H1 (cell line): ENCODE measurements around the gene SPATA16. TPM values are rescaled to one million over a fixed set of nuclear protein-coding genes. Genes with fewer than 3 reads are reported as not detected.
A peak's percentile ranks its signal among the peaks of the same experiment; 100 is the strongest.

Experiments
- CTCF ChIA-PET: fragments of 300-600 bp; sonication (Branson Sonifier 250); formaldehyde crosslinking; loops from one replicate; lab custom pipeline; 2021; ENCODE audit not compliant: partially characterized antibody; lab: Charles Lee
- POLR2A ChIA-PET: fragments of 300-600 bp; sonication (Branson Sonifier 250); formaldehyde crosslinking; loops from one replicate; lab custom pipeline; 2021; ENCODE audit warnings: inconsistent platforms; ENCODE audit not compliant: partially characterized antibody; lab: Charles Lee
- DNase-seq, 2 experiments: peaks; one replicate each; pipeline versions ENCODE4 v3.0.0 to v3.0.0-alpha.2; 2010 to 2022; ENCODE audit warnings: low spot score in 2 of 2, low read depth in 1 of 2, mixed read lengths in 1 of 2
- FAIRE-seq: peaks from 2 replicates; lab custom pipeline; 2011; peaks lifted over from hg19 to GRCh38; lab: Jason Lieb, UNC
- H2AFZ ChIP-seq: 2 replicates; pipeline ENCODE4 v1.8.1; 2012; ENCODE audit warnings: low read length, inconsistent platforms
- H2AK5ac ChIP-seq: 2 replicates; pipeline ENCODE4 v1.6.1; 2013; ENCODE audit warnings: low read depth, low read length
- H2BK120ac ChIP-seq: replicated peaks from 2 replicates; pipeline ENCODE3; 2013; ENCODE audit warnings: low read depth, low read length, inconsistent platforms
- H2BK12ac ChIP-seq: 2 replicates; pipeline ENCODE4 v1.6.1; 2013; ENCODE audit warnings: low read depth, low read length
- H2BK15ac ChIP-seq: 2 replicates; pipeline ENCODE4 v1.6.1; 2013; ENCODE audit warnings: low read length
- H2BK20ac ChIP-seq: 2 replicates; pipeline ENCODE4 v1.6.1; 2013; ENCODE audit warnings: low read length
- H2BK5ac ChIP-seq: 2 replicates; pipeline ENCODE4 v1.6.1; 2013; ENCODE audit warnings: low read depth, low read length
- H3K14ac ChIP-seq: 2 replicates; pipeline ENCODE4 v1.6.1; 2013; ENCODE audit warnings: inconsistent platforms; ENCODE audit not compliant: insufficient read length
- H3K18ac ChIP-seq: 2 replicates; pipeline ENCODE4 v1.6.1; 2013; ENCODE audit warnings: low read length; ENCODE audit errors: extremely low read depth
- H3K23ac ChIP-seq: 2 replicates; pipeline ENCODE4 v1.6.1; 2013; ENCODE audit warnings: inconsistent platforms; ENCODE audit not compliant: insufficient read length
- H3K23me2 ChIP-seq: 2 replicates; pipeline ENCODE4 v1.6.1; 2013; ENCODE audit warnings: low read depth, low read length
- H3K27ac ChIP-seq: 2 replicates; pipeline ENCODE4 v1.6.1; 2011; ENCODE audit warnings: low read depth, low read length, inconsistent platforms
- H3K27me3 ChIP-seq, 4 experiments: replicated peaks in 1 of 4; 1 replicate in 1 of 4; 2 replicates in 3 of 4; pipeline versions ENCODE4 v1.6.1 to v1.8.1; 2011 to 2013; ENCODE audit warnings: low read length in 3 of 4, mild to moderate bottlenecking in 3 of 4, inconsistent platforms in 2 of 4, mixed read lengths in 2 of 4, moderate library complexity in 1 of 4; ENCODE audit not compliant: control insufficient read depth in 3 of 4, insufficient read depth in 3 of 4; ENCODE audit errors: extremely low read depth in 1 of 4
- H3K36me3 ChIP-seq, 4 experiments: 2 replicates each; pipeline versions ENCODE4 v1.6.1 to v1.8.1; 2011 to 2013; ENCODE audit warnings: mild to moderate bottlenecking in 4 of 4, low read length in 3 of 4, moderate library complexity in 2 of 4, control low read depth in 1 of 4, inconsistent platforms in 1 of 4; ENCODE audit not compliant: insufficient read depth in 4 of 4, control insufficient read depth in 2 of 4
- H3K4ac ChIP-seq: replicated peaks from 2 replicates; pipeline ENCODE3; 2013; ENCODE audit warnings: low read length, low read depth, mixed read lengths, inconsistent platforms; ENCODE audit not compliant: insufficient read length
- H3K4me1 ChIP-seq, 4 experiments: replicated peaks in 1 of 4; 1 replicate in 1 of 4; 2 replicates in 3 of 4; pipeline versions ENCODE4 v1.6.1 to v1.8.1; 2011 to 2013; ENCODE audit warnings: low read length in 3 of 4, inconsistent platforms in 2 of 4, mixed read lengths in 1 of 4; ENCODE audit not compliant: insufficient read depth in 4 of 4, control insufficient read depth in 3 of 4
- H3K4me2 ChIP-seq, 2 experiments: 2 replicates each; pipeline versions ENCODE4 v1.6.1 to v1.8.1; 2011 to 2013; ENCODE audit warnings: low read depth in 2 of 2, low read length in 2 of 2, control low read depth in 1 of 2, inconsistent platforms in 1 of 2, mild to moderate bottlenecking in 1 of 2; ENCODE audit not compliant: insufficient read depth in 1 of 2
- H3K4me3 ChIP-seq, 4 experiments: fragments of 200-600, 300-600 bp in 1 of 4; sonication (generic), shearing (Covaris generic), sonication (Bioruptor Twin) in 1 of 4; 2 replicates each; pipeline versions ENCODE4 v1.5.1 to v1.8.1; 2011 to 2016; ENCODE audit warnings: low read length in 4 of 4, low read depth in 3 of 4, control low read depth in 2 of 4, inconsistent platforms in 2 of 4, mild to moderate bottlenecking in 2 of 4, mixed read lengths in 1 of 4, moderate library complexity in 1 of 4; ENCODE audit not compliant: insufficient read depth in 2 of 4; ENCODE audit errors: extremely low read depth in 1 of 4
- H3K56ac ChIP-seq: replicated peaks from 2 replicates; pipeline ENCODE3; 2013; ENCODE audit warnings: low read depth, mild to moderate bottlenecking, mixed read lengths, low read length, inconsistent platforms; ENCODE audit not compliant: insufficient read length
- H3K79me1 ChIP-seq: 2 replicates; pipeline ENCODE4 v1.6.1; 2013; ENCODE audit warnings: low read depth, low read length, control low read depth
- H3K79me2 ChIP-seq, 2 experiments: 2 replicates each; pipeline versions ENCODE4 v1.6.1 to v1.8.1; 2012 to 2013; ENCODE audit warnings: low read length in 2 of 2, mild to moderate bottlenecking in 2 of 2, inconsistent platforms in 1 of 2; ENCODE audit not compliant: insufficient read depth in 2 of 2, control insufficient read depth in 1 of 2
- H3K9ac ChIP-seq, 4 experiments: replicated peaks in 1 of 4; 1 replicate in 1 of 4; 2 replicates in 3 of 4; pipeline versions ENCODE4 v1.6.1 to v1.8.1; 2011 to 2013; ENCODE audit warnings: low read depth in 3 of 4, low read length in 3 of 4, control low read depth in 2 of 4, mild to moderate bottlenecking in 2 of 4, moderate library complexity in 2 of 4, inconsistent platforms in 1 of 4; ENCODE audit errors: extremely low read depth in 1 of 4
- H3K9me3 ChIP-seq, 2 experiments: 2 replicates each; pipeline versions ENCODE4 v1.6.1 to v1.8.1; 2012 to 2013; ENCODE audit warnings: mild to moderate bottlenecking in 2 of 2, moderate library complexity in 2 of 2, control low read depth in 1 of 2, inconsistent platforms in 1 of 2, low read depth in 1 of 2, low read length in 1 of 2, mixed read lengths in 1 of 2; ENCODE audit not compliant: insufficient read depth in 2 of 2
- H4K20me1 ChIP-seq, 2 experiments: replicated peaks in 1 of 2; 2 replicates each; pipeline versions ENCODE3 to v1.8.1; 2011 to 2013; ENCODE audit warnings: inconsistent platforms in 2 of 2, low read length in 2 of 2, mild to moderate bottlenecking in 1 of 2; ENCODE audit not compliant: insufficient read depth in 2 of 2, control insufficient read depth in 1 of 2
- H4K5ac ChIP-seq: 2 replicates; pipeline ENCODE4 v1.6.1; 2013; ENCODE audit warnings: low read length, low read depth, mixed read lengths, inconsistent platforms; ENCODE audit not compliant: insufficient read length
- H4K8ac ChIP-seq: 2 replicates; pipeline ENCODE4 v1.8.0; 2013; ENCODE audit warnings: mild to moderate bottlenecking, moderate library complexity, low read length, inconsistent platforms; ENCODE audit not compliant: insufficient read depth; ENCODE audit errors: extremely low read depth
- H4K91ac ChIP-seq: replicated peaks from 2 replicates; pipeline ENCODE3; 2013; ENCODE audit warnings: low read length, mixed read lengths, inconsistent platforms; ENCODE audit not compliant: insufficient read length
- RFX5 ChIP-seq: IDR thresholded peaks from 2 replicates; pipeline ENCODE4 v1.6.1; 2011; ENCODE audit warnings: low read depth, low read length, improper control_type of control experiment, borderline replicate concordance
- SP4 ChIP-seq: IDR thresholded peaks from 2 replicates; pipeline ENCODE4 v1.6.1; 2012; ENCODE audit warnings: low read length, inconsistent platforms
- TAF1 ChIP-seq: IDR thresholded peaks from 2 replicates; pipeline ENCODE4 v1.6.1; 2011; ENCODE audit warnings: mild to moderate bottlenecking, low read depth, low read length
- TCF12 ChIP-seq: IDR thresholded peaks from 2 replicates; pipeline ENCODE4 v1.6.1; 2011; ENCODE audit warnings: low read depth, mild to moderate bottlenecking, low read length
- WGBS, 2 experiments: shearing (Covaris generic) in 1 of 2; methylation state at CpG; one replicate each; pipeline versions ENCODE4 v1.1.6 to v1.1.7; 2013 to 2015; ENCODE audit warnings: low lambda C conversion rate in 2 of 2, mixed read lengths in 2 of 2, inconsistent platforms in 1 of 2, low coverage in 1 of 2, missing lambda C conversion rate in 1 of 2; ENCODE audit not compliant: insufficient replicate concordance in 2 of 2, insufficient coverage in 1 of 2, insufficient read length in 1 of 2; ENCODE audit errors: extremely low coverage in 1 of 2, missing lambda C conversion rate in 1 of 2; 5-methylcytosine and 5-hydroxymethylcytosine counted together
- polyA plus RNA-seq, 7 experiments: library from polyadenylated mRNA; depleted of rRNA in 3 of 7; stranded (reverse) in 5 of 7; unstranded in 2 of 7; fragments of >200 nt in 5 of 7; fragments of 200-250 nt in 2 of 7; gene quantifications; 1 replicate in 5 of 7; 2 replicates in 1 of 7; 4 replicates in 1 of 7; pipeline versions ENCODE4 v1.2.1 to v1.2.3, GENCODE V29; 2011 to 2013; ENCODE audit warnings: missing spikeins in 2 of 7, mixed read lengths in 2 of 7
- total RNA-seq: library from RNA; stranded (reverse); fragmentation: NEBNext Ultra II Directional; extraction: Animal tissue kit (Norgen Biotek cat#: 25700); gene quantifications from 2 replicates; pipeline ENCODE4 v1.2.1, GENCODE V29; 2021
- TF ChIP-seq, protein P1 (sequence below): IDR thresholded peaks from 2 replicates; pipeline ENCODE4 v1.6.1; 2011; ENCODE audit warnings: low read depth, mild to moderate bottlenecking, low read length; ENCODE audit not compliant: insufficient read depth

SPATA16 gene
- total and polyA plus RNA-seq, 2 of the 8 experiments (the other 6 are each of a cell fraction or from before 2014, with no cell fraction given), result 0.05 to 2.7 TPM

DNA sequence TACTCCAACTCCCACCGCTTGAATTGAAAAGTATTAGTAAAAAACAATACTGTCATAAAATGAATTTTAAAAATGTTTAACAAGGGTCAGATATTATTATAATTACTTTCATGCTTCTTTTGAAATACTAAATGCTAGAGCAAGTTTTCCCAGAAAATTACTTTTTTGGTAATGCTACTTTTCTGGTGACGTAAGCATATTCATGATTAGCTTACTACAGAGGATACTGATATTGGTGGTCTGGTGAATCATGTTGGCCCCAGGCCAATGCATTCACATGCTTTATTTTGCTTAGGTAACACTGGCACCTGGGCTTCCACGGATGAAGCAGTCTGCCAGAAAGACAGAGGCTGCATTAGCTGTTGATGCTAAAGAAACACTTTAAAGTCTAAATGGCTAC is 12.4 kb downstream of the SPATA16 start:
- Histone ChIP-seq H3K4me1 (no peaks in the 10 kb centered on the region; a peak in 1 of 7 replicates), H3K9ac (no peak overlapping the region), H3K79me1 (no peaks in the 10 kb centered on the region), H3K4ac (no peak overlapping the region), H4K5ac (no peak overlapping the region), H4K91ac (no peak overlapping the region), H3K36me3 (no peaks in the 10 kb centered on the region), H4K8ac (no peak overlapping the region), H3K4me2 (no peak overlapping the region), H2BK12ac (no peak overlapping the region), H4K20me1 (no peaks in the 10 kb centered on the region), H3K4me3 (no peak overlapping the region), H2BK15ac (no peak overlapping the region), H2BK5ac (no peak overlapping the region), H2BK20ac (no peak overlapping the region), H3K9me3 (no peaks in the 10 kb centered on the region), H3K79me2 (no peaks in the 10 kb centered on the region), H3K27me3 (no peaks in the 10 kb centered on the region), H3K14ac (no peak overlapping the region), H3K23ac (no peak overlapping the region), H3K23me2 (no peaks in the 10 kb centered on the region), H3K56ac (no peak overlapping the region), H2AK5ac (no peak overlapping the region), H2BK120ac (no peak overlapping the region), H3K27ac (no peak overlapping the region), H3K18ac (no peak overlapping the region), H2AFZ (peak overlapping the region; percentile 3; the same call in 1 of the 2 replicates)
- TF ChIP-seq, protein P1, sequence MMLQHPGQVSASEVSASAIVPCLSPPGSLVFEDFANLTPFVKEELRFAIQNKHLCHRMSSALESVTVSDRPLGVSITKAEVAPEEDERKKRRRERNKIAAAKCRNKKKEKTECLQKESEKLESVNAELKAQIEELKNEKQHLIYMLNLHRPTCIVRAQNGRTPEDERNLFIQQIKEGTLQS, result no peak
- no peak for TF ChIP-seq TAF1
- no peak for TF ChIP-seq SP4
- TF ChIP-seq RFX5, result no peak
- TF ChIP-seq TCF12, result no peak
- FAIRE-seq (no peak), DNase-seq (no peak)
- WGBS, 2 experiments, result 82% methylated on average over 3 of the region's 3 CpGs; no CpG with 5 or more reads in 1 of the 2 experiments
- ChIA-PET POLR2A (no interaction called here), CTCF (no interaction called here)
